HG02840 (cell line): ENCODE data around the gene PPP1R3F.
"Not testable (repeated sequence)": the region's sequence is repeated elsewhere in the genome, so short reads cannot be mapped to it uniquely, and the experiment has no call there.

ENCODE experiments used
- ATAC-seq: cut with Tn5 transposase; IDR thresholded peaks from one replicate; pipeline ENCODE4 v1.9.1; 2021; ENCODE audit warnings: mild to moderate bottlenecking, moderate library complexity, moderate number of reproducible peaks; ENCODE audit not compliant: unreplicated experiment, low FRiP score

Gene PPP1R3F

DNA sequence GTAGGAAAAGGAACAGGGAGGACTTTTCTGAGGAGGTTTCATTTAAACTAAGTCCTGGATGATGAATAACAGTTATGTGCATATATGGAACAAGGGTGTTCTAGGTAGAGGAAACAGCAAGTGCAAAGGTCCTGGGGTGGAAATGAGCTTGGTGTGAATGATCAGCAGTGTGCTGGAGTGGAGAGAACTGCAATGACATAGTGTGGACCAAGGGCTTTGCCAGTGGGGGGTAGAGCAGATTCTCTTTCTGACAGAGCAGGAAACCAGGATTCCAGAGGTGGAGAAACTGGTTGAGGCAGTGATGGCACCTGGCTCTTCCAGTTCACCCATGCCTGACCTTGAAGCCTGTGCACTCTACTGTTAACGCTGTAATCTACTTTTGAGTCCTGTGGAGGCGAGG lies 1.7 kb downstream of the PPP1R3F start:
- no peak for ATAC-seq

DNA sequence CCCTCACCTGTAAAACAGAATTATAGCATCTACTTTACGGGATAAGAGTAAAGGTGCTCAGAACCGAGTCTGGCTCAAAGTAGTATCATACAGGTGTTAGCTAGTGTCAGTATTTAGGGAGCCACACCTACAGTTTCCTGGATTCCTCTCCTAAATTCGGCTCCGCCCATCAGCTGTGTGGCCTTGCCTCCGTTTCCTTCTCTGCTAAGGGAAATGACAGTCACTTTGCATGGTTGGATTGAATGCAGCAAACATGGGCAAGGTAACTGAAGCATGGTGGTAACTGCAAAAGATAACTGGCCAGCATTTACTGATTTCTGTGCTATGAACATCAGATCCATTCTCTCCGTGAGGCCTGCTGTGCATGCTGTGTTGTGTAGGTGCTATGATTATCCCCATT lies 2.8 kb downstream of the PPP1R3F start:
- ATAC-seq: no peak

- no peak for ATAC-seq
Observed at GRCh38 chrX:49273181-49273727, 3.7 kb downstream of the PPP1R3F start.

DNA sequence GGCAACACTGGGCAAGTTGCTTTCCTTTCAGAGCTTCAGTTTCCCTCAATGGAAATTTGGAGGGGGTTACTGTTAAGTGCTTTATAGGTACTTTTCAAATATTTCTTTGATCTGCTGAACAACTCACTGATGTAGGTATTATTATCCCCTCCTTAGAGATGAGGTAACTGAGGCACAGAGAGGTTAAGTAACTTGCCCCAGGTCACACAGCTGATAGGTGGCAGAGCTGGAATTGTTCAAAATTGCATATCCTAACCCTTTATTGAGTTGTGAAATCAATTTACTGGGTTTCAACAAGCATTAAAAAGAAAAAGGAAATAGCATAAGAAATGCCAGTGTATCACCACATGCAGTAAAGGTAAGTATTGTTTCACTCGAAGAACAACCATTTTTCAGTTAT lies 6.6 kb downstream of the PPP1R3F start:
- no peak for ATAC-seq

- no peak for ATAC-seq
Observed at GRCh38 chrX:49276671-49277534, 7.3 kb downstream of the PPP1R3F start.

DNA sequence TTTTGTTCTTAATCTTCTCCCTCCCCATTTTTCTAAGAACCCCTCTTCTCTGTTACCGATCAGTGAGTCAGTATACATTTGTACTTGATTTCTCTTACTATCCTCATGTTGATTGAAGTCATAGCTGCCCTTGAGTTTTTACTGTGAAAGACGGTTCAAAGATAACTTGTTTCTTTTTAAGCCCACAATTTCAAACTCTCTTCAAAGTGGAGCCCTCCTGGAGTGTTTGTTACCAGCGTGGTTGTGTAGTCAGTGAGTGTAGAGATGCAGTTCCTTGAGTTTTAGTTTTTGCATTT lies 7.9 kb downstream of the PPP1R3F start:
- no peak for ATAC-seq

DNA sequence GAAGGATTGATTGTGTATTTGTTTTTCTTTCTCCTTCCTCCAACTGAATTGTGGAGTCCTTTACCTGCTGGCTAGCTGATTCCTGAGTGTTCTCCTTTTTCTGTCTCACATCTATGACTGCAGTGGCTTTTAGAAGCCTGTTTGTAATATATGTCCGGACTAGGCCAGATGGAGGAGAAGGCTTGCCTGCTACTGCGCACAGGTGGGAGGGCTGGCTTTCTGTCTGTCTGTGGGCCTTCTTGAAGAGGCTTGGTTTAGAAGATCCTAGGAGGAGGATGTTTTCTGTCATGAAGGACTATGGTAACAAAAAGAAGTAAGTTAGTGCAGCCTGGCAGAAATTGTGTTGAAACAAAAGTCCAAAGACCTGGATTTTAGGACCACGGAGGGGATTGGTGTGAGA lies 8.5 kb downstream of the PPP1R3F start:
- ATAC-seq: no peak

DNA sequence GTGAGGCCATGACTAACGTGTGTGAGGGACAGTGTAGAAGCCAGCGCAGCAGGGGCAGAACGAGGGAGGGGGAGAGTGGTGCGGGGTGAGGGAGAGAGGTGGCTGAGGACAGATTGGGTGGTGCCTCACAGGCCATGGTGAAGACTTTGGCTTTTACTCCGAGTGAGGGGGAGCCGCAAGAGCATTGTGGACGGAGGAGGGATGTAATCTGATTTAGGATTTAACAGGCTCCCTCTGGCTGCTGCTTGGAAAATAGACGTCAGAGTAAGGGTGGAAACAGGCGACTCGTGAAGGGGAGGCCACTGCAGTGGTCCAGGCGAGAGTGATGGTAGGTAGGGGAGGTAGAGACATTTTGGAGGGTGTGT lies 13.0 kb downstream of the PPP1R3F start:
- no peak for ATAC-seq

DNA sequence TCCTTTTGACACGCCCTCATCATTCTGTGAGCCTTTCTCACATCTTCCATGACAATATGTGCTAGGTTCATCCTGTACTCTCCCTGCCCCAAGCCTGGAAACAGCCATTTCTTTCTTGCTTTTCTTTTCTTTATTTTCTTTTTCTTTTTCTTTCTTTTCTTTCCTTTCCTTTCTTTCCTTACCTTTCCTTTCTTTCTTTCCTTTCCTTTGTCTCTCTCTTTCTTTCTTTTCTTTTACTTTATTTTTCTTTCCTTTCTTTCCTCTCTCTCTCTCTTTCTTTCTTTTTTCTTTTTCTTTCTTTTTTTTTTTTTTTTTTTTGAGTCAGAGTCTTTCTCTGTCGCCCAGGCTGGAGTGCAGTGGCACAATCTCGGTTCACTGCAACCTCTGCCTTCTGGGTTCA lies 14.6 kb downstream of the PPP1R3F start:
- no peak for ATAC-seq

GRCh38 chrX:49286136-49286535 lies 16.5 kb downstream of the PPP1R3F start:
- ATAC-seq: no peak

GRCh38 chrX:49286581-49286980 lies 17.0 kb downstream of the PPP1R3F start:
- ATAC-seq: no peak

- ATAC-seq: no peak
Observed at GRCh38 chrX:49287665-49288064, 18.1 kb downstream of the PPP1R3F start.

GRCh38 chrX:49290215-49290614 lies 20.6 kb downstream of the PPP1R3F start:
- no peak for ATAC-seq

- no peak for ATAC-seq
Observed at GRCh38 chrX:49291615-49292337, 22.2 kb downstream of the PPP1R3F start.

- ATAC-seq: no peak
Observed at GRCh38 chrX:49292400-49293362, 23.1 kb downstream of the PPP1R3F start.

- ATAC-seq: not testable (repeated sequence)
Observed at GRCh38 chrX:49299293-49299692, 29.7 kb downstream of the PPP1R3F start.

DNA sequence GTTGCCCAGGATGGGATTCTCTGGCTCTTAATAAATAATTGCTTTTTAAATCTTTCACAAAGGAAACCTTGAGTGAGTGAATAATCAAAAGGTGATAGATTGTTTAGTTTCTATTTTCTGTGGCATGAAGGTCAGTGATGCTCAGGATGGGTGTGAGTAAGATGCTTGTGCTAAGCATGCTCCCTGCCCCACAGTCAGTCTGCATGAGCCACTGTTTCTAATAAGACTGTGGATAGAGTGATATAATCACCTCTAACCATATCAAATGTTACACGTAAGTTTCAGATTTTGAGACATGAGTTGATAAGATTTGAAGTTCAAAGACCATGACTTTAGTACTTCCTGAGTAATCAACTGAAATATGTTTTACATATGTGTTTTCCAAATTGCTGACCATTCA lies 31.1 kb downstream of the PPP1R3F start:
- no peak for ATAC-seq

GRCh38 chrX:49303346-49303745 lies 33.8 kb downstream of the PPP1R3F start, which contains the start of gene GAGE10:
Gene GAGE10 (plus strand): TSS chrX:49303646. CDS start chrX:49304860, 1,214 bp downstream.
- no peak for ATAC-seq

DNA sequence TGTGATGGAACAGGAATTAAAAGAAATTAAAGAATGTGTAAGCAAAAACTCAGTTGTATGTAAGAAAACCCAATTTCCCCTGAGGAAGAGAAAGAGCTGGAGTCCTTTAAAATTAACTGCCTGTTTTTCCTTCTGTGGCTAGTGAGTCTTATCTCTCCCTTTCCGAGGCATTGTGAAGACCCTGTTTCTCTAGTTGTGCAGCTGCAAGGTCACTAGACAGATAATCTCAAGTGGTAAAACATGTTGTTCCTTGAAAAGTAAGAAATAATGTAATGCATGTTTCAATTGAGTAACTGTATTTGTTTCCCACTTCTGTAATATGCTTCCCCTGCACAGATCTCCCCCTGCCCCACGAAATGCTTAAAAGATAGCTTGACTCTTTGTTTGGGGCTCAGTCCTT lies 38.2 kb downstream of the PPP1R3F start:
- ATAC-seq: not testable (repeated sequence)

GRCh38 chrX:49308604-49309269 lies 39.1 kb downstream of the PPP1R3F start:
- ATAC-seq: no peak
